Chondrocyte (in vitro differentiated cells): ENCODE measurements around the gene TOMM5. TPM values are rescaled to one million over a fixed set of nuclear protein-coding genes. Genes with fewer than 3 reads are reported as not detected.
"Not testable (repeated sequence)": the region's sequence is repeated elsewhere in the genome, so short reads cannot be mapped to it uniquely, and the experiment has no call there.

Experiments used
- DNase-seq: peaks from one replicate; pipeline ENCODE4 v3.0.0; 2021; ENCODE audit warnings: mixed read lengths, low spot score
- H3K27ac Mint-ChIP-seq: one replicate; pipeline ENCODE4 v1.8.0; 2021; ENCODE audit warnings: mild to moderate bottlenecking, moderate library complexity, mixed read lengths; ENCODE audit not compliant: unreplicated experiment
- H3K27me3 Mint-ChIP-seq: 2 replicates; pipeline ENCODE4 v1.8.0; 2021; ENCODE audit warnings: low read depth, mixed read lengths
- H3K36me3 Mint-ChIP-seq: 2 replicates; pipeline ENCODE4 v1.8.0; 2021; ENCODE audit warnings: low read depth, mixed read lengths
- H3K4me1 Mint-ChIP-seq: 2 replicates; pipeline ENCODE4 v1.8.0; 2021; ENCODE audit warnings: low read depth, mild to moderate bottlenecking, mixed read lengths
- H3K4me3 Mint-ChIP-seq: one replicate; pipeline ENCODE4 v1.8.0; 2021; ENCODE audit warnings: mild to moderate bottlenecking, moderate library complexity, mixed read lengths; ENCODE audit not compliant: unreplicated experiment
- H3K9me3 Mint-ChIP-seq: 2 replicates; pipeline ENCODE4 v1.8.0; 2021; ENCODE audit warnings: low read depth, mixed read lengths
- CTCF ChIP-seq: fragments of 200-600 bp; sonication (generic); IDR thresholded peaks from 2 replicates; pipeline ENCODE4 v1.5.0; 2021; ENCODE audit warnings: antibody characterized with exemption, mild to moderate bottlenecking, moderate library complexity
- total RNA-seq: library from RNA; stranded (reverse); gene quantifications from 3 replicates; pipeline ENCODE4 v1.2.1, GENCODE V29; 2021

The TOMM5 gene
- total RNA-seq, 1 donor from 2014 or later: 83.0 TPM

DNA sequence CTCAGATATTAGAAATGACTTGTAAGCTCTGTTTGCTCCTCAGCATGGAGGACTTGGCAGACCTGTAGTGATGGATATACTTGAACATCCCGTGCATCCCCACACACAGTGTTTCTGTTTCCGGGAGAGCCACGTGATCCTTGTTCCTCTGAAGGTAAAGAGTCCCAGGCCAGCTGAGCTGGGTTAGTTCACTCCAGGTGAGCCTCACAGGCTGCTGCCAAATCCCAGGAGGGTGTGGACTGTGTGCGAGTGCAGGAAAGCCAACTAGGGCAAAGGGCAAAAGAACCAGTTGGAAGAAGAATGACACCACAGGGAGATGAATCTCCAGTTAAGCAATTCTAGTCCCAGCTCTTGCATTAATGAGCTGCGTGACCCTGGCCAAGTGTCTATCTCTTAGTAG is 10.4 kb upstream of the TOMM5 start:
- no peaks in the 10 kb centered on the region for H3K4me1 Mint-ChIP-seq
- no peak overlapping the region for H3K27ac Mint-ChIP-seq
- no peak for TF ChIP-seq CTCF
- DNase-seq: no peak
- no peaks in the 10 kb centered on the region for H3K36me3 Mint-ChIP-seq
- H3K27me3 Mint-ChIP-seq: peaks cover 40% of the 10 kb centered on the region
- no peak overlapping the region for H3K4me3 Mint-ChIP-seq
- H3K9me3 Mint-ChIP-seq: no peaks in the 10 kb centered on the region

DNA sequence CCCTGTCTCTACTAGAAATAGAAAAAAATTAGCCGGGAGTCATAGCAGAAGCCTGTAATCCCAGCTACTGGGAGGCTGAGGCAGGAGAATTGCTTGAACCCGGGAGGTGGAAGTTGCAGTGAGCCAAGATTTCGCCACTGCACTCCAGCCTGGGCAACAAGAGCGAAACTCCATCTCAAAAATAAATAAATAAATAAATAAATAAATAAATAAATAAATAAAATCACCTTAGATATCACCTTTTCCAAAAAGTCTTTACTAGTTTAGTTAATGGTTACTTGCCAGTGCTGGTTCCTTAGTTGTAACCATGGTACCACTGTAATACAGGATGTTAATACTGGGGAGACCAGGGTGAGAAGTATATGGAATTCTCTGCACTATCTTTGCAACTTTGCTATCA is 9.7 kb upstream of the TOMM5 start:
- peaks cover 33% of the 10 kb centered on the region for H3K27me3 Mint-ChIP-seq
- not testable (repeated sequence) for DNase-seq, H3K4me1 Mint-ChIP-seq, H3K9me3 Mint-ChIP-seq, H3K36me3 Mint-ChIP-seq, H3K4me3 Mint-ChIP-seq, H3K27ac Mint-ChIP-seq

- H3K4me1 Mint-ChIP-seq: peaks cover 18% of the 10 kb centered on the region
- no peaks in the 10 kb centered on the region for H3K9me3 Mint-ChIP-seq
- DNase-seq: no peak
- no peak overlapping the region for H3K4me3 Mint-ChIP-seq
- peaks cover 17% of the 10 kb centered on the region for H3K27me3 Mint-ChIP-seq
- TF ChIP-seq CTCF: no peak
- no peak overlapping the region for H3K27ac Mint-ChIP-seq
- H3K36me3 Mint-ChIP-seq: no peaks in the 10 kb centered on the region
Observed at GRCh38 chr9:37596504-37596903, 4.1 kb upstream of the TOMM5 start.

- peaks cover 35% of the 10 kb centered on the region for H3K4me1 Mint-ChIP-seq
- H3K27ac Mint-ChIP-seq: no peak overlapping the region
- H3K36me3 Mint-ChIP-seq: no peaks in the 10 kb centered on the region
- TF ChIP-seq CTCF: no peak
- peaks cover 8% of the 10 kb centered on the region for H3K27me3 Mint-ChIP-seq
- DNase-seq: no peak
- no peak overlapping the region for H3K4me3 Mint-ChIP-seq
- H3K9me3 Mint-ChIP-seq: no peaks in the 10 kb centered on the region
Observed at GRCh38 chr9:37593883-37594448, 1.6 kb upstream of the TOMM5 start.

- DNase-seq: no peak
- no peak overlapping the region for H3K27ac Mint-ChIP-seq
- peaks cover 30% of the 10 kb centered on the region for H3K4me1 Mint-ChIP-seq
- H3K36me3 Mint-ChIP-seq: peaks cover 17% of the 10 kb centered on the region
- H3K4me3 Mint-ChIP-seq: no peak overlapping the region
- no peaks in the 10 kb centered on the region for H3K9me3 Mint-ChIP-seq
- TF ChIP-seq CTCF: no peak
- no peaks in the 10 kb centered on the region for H3K27me3 Mint-ChIP-seq
Observed at GRCh38 chr9:37587521-37587920, 4.9 kb downstream of the TOMM5 start.

GRCh38 chr9:37583522-37584121 is 8.8 kb downstream of the TOMM5 start:
- no peak overlapping the region for H3K4me3 Mint-ChIP-seq
- DNase-seq: no peak
- peak overlapping the region; percentile 8 for H3K27ac Mint-ChIP-seq
- H3K4me1 Mint-ChIP-seq: peaks cover 3% of the 10 kb centered on the region
- peaks cover 17% of the 10 kb centered on the region for H3K36me3 Mint-ChIP-seq
- TF ChIP-seq CTCF: no peak
- H3K9me3 Mint-ChIP-seq: no peaks in the 10 kb centered on the region
- H3K27me3 Mint-ChIP-seq: no peaks in the 10 kb centered on the region
